Measurements from ENCODE around the gene ADARB1. TPM values are rescaled to one million over a fixed set of nuclear protein-coding genes. Genes with fewer than 3 reads are reported as not detected.

Gene ADARB1
- total RNA-seq, 3 donors from 2014 or later (not counting 1 experiment from before 2014, with no cell fraction given) = 20.7 to 28.0 (median 26.6) TPM

DNA sequence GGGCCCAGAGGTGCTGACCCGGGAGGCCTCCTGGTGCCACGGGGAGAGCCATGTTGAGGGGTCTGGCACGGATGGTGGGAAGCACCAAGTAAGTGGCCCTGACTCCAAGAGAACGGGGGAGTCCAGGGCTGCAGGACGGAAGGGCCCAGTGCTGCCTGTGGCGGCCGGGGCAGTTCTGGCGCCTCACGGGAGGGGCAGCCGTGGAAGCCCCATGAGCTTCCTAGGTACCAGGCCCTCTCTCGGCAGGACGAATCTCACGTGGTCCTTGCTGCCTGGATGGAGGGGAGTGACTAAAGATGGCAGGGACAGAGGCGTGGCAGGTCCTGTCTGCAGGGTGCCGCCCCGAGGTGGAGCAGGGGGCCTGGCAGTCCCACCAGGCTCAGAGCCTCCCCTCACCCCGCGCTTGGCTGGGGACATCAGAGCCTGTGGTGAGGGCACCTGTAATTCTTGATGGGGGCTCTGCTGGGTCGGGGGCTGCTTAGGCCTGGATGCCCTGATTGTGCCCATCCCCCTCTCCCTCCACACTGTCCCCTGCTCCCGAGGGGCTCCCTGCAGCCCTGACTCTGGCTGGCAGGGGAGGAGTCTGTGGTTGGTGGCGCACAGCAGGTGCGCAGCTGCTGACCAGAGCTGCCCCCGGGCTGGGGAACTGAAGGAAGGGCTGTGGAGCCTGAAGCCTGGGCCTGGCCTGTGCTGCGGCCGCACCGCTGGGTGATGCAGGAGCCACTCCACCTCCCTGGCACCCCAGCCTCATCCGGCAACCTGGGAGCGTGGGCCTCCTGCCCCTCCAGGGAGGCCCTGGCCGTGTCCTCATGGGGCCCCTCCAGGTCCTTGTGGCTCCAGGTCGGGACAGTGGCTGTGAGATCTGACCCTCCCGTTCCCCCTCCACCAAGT, 181.9 kb downstream of the ADARB1 start:
- 56% methylated on average over 31 of the region's 31 CpGs for WGBS (ENCODE audit: insufficient coverage)
- Mint-ChIP-seq H3K36me3 (no peaks in the 10 kb centered on the region), H3K4me3 (no peak overlapping the region), H3K27ac (peak overlapping the region in 1 of 2 donors; percentile 36), H3K4me1 (peaks cover 5 to 25% of the 10 kb centered on the region in 2 donors), H3K9me3 (no peaks in the 10 kb centered on the region), H3K27me3 (ENCODE audit: low read depth in 2 of 2) (peaks cover 6 to 30% of the 10 kb centered on the region in 2 donors)
- DNase-seq (no peak), ATAC-seq (peak; percentile 1 to 34 (median 33))
- no peak for TF ChIP-seq CTCF (IDR thresholded peaks at IDR 0.05)
- Histone ChIP-seq H3K36me3 (ENCODE audit: control insufficient read depth, insufficient read depth, low read length) (no peaks in the 10 kb centered on the region), H3K4me3 (ENCODE audit: low read length) (no peak overlapping the region), H3K9me3 (ENCODE audit: control insufficient read depth, insufficient read depth, low read length) (no peaks in the 10 kb centered on the region), H3K27me3 (ENCODE audit: control insufficient read depth, insufficient read depth, low read length) (peaks cover 13% of the 10 kb centered on the region), H3K4me1 (ENCODE audit: control insufficient read depth, insufficient read depth, low read length) (peaks cover 38% of the 10 kb centered on the region), H3K27ac (ENCODE audit: low read length) (peak overlapping the region; percentile 33)
- intact Hi-C loops (cut with micrococcal nuclease) = no loop called here

- H3K36me3 ChIP-seq (ENCODE audit: control insufficient read depth, insufficient read depth, low read length) = no peaks in the 10 kb centered on the region
- Mint-ChIP-seq H3K4me3 (peak overlapping the region; percentile 49), H3K27me3 (ENCODE audit: low read depth in 2 of 2) (peaks cover 6 to 24% of the 10 kb centered on the region in 2 donors), H3K36me3 (no peaks in the 10 kb centered on the region), H3K9me3 (no peaks in the 10 kb centered on the region), H3K4me1 (peaks cover 5 to 25% of the 10 kb centered on the region in 2 donors), H3K27ac (peak overlapping the region in 1 of 2 donors; percentile 36)
- H3K4me1 ChIP-seq (ENCODE audit: control insufficient read depth, insufficient read depth, low read length) = peaks cover 38% of the 10 kb centered on the region
- intact Hi-C loops (cut with micrococcal nuclease) = no loop called here
- peaks cover 13% of the 10 kb centered on the region for H3K27me3 ChIP-seq (ENCODE audit: control insufficient read depth, insufficient read depth, low read length)
- peak; percentile 49 to 85 (median 61) for ATAC-seq
- DNase-seq = peak in 1 of 2 donors; percentile 42
- H3K27ac ChIP-seq (ENCODE audit: low read length) = peak overlapping the region; percentile 33
- 39% methylated on average over 27 of the region's 27 CpGs for WGBS (ENCODE audit: insufficient coverage)
- no peak overlapping the region for H3K4me3 ChIP-seq (ENCODE audit: low read length)
- no peaks in the 10 kb centered on the region for H3K9me3 ChIP-seq (ENCODE audit: control insufficient read depth, insufficient read depth, low read length)
- no peak for TF ChIP-seq CTCF (IDR thresholded peaks at IDR 0.05)
Observed at GRCh38 chr21:45256912-45257672, 182.7 kb downstream of the ADARB1 start.

DNA sequence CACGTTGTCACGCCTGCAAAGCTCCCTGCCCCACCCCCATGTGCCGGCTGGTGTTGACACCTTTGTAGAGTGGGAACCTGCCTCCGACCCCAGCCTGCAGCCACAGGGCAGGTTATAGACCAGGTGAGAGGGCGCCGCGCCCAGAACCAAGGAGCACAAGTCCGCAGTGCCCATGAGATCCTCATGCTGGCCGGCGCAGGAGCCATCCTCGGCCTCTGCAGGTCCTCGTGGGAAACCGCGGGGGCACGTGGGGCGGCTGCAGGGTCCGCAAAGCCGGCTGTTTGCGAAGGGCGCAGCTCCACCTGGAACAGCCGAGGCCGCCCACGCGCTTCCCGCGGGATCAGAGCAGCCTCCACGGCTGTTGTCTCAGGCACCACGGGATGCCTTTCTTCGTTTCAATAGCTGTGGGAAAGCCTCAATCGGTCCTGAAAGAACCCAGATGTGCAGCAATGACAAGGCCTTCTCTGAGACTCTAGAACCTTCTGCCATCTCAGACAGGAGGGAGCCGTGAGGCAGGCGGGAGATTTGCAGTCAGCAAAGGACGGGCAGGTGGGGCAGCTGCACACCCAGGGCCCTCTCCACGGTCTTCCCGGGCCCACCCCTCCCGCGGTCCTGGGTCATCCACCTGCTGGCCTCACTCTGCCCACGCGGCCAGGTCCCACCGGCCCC, 183.4 kb downstream of the ADARB1 start:
- Histone ChIP-seq H3K4me1 (ENCODE audit: control insufficient read depth, insufficient read depth, low read length) (peaks cover 38% of the 10 kb centered on the region), H3K27me3 (ENCODE audit: control insufficient read depth, insufficient read depth, low read length) (peaks cover 13% of the 10 kb centered on the region), H3K36me3 (ENCODE audit: control insufficient read depth, insufficient read depth, low read length) (no peaks in the 10 kb centered on the region), H3K4me3 (ENCODE audit: low read length) (no peak overlapping the region), H3K27ac (ENCODE audit: low read length) (no peak overlapping the region), H3K9me3 (ENCODE audit: control insufficient read depth, insufficient read depth, low read length) (no peaks in the 10 kb centered on the region)
- peaks cover 5 to 25% of the 10 kb centered on the region in 2 donors for H3K4me1 Mint-ChIP-seq
- no peaks in the 10 kb centered on the region for H3K9me3 Mint-ChIP-seq
- intact Hi-C loops (cut with micrococcal nuclease) = no loop called here
- ATAC-seq (no peak), DNase-seq (no peak)
- peaks cover 6 to 23% of the 10 kb centered on the region in 2 donors for H3K27me3 Mint-ChIP-seq (ENCODE audit: low read depth in 2 of 2)
- TF ChIP-seq CTCF (IDR thresholded peaks at IDR 0.05) = no peak
- no peaks in the 10 kb centered on the region for H3K36me3 Mint-ChIP-seq
- 88% methylated on average over 40 of the region's 40 CpGs for WGBS (ENCODE audit: insufficient coverage)
- no peak overlapping the region for H3K4me3 Mint-ChIP-seq
- no peak overlapping the region for H3K27ac Mint-ChIP-seq
